Uterus (tissue), 4 donors: ENCODE measurements around the gene KIAA0513. TPM values are rescaled to one million over a fixed set of nuclear protein-coding genes. Genes with fewer than 3 reads are reported as not detected.
A peak's percentile ranks its signal among the peaks of the same experiment; 100 is the strongest.

Source experiments
- DNase-seq, 2 donors: peaks; one replicate each; pipeline ENCODE4 v3.0.0-alpha.2; 2019 to 2020
- H3K27ac ChIP-seq, 2 donors: fragments of 200-600 bp; sonication (generic); 1 replicate in 1 of 2; 2 replicates in 1 of 2; pipeline ENCODE4 v1.5.1; 2016 to 2018
- H3K27me3 ChIP-seq, 2 donors: fragments of 200-600 bp; sonication (generic); one replicate each; pipeline ENCODE4 v1.5.1; 2018 to 2019; ENCODE audit warnings: control low read depth in 1 of 2
- H3K36me3 ChIP-seq, 2 donors: fragments of 200-600 bp; sonication (generic); one replicate each; pipeline ENCODE4 v1.5.1; 2019; ENCODE audit warnings: control low read depth in 1 of 2
- H3K4me1 ChIP-seq, 2 donors: fragments of 200-600 bp; sonication (generic); one replicate each; pipeline ENCODE4 v1.5.1; 2018 to 2019; ENCODE audit warnings: control low read depth in 1 of 2
- H3K4me3 ChIP-seq, 2 donors: fragments of 200-600 bp; sonication (generic); 1 replicate in 1 of 2; 2 replicates in 1 of 2; pipeline ENCODE4 v1.5.1; 2018 to 2019; ENCODE audit warnings: mild to moderate bottlenecking in 1 of 2
- H3K9me3 ChIP-seq, 2 donors: fragments of 200-600 bp; sonication (generic); one replicate each; pipeline ENCODE4 v1.5.1; 2019; ENCODE audit warnings: control low read depth in 1 of 2
- POLR2A ChIP-seq, 2 donors: fragments of 450-650 bp; IDR thresholded peaks; one replicate each; pipeline ENCODE4 v1.6.1; 2016; ENCODE audit warnings: antibody characterized with exemption in 2 of 2, mild to moderate bottlenecking in 1 of 2, moderate library complexity in 1 of 2
- intact Hi-C: fragments of 100-400 bp; cut with DNase I; formaldehyde crosslinking; loops from one replicate; pipeline ENCODE4 v1.15.1; 2023; ENCODE audit warnings: low total_unique reads
- total RNA-seq, 4 donors: library from RNA; depleted of rRNA in 3 of 4; stranded (reverse); fragments of >200 nt in 3 of 4; gene quantifications; one replicate each; pipeline versions ENCODE4 v1.1.0 to v1.2.4, GENCODE V29; 2014 to 2023
- TF ChIP-seq, protein P1 (sequence below), 4 experiments: fragments of 200-600 bp in 2 of 4; fragments of 450-650 bp in 2 of 4; sonication (generic) in 2 of 4; IDR thresholded peaks; one replicate each; pipeline ENCODE4 v1.5.1; 2016 to 2019; ENCODE audit warnings: antibody characterized with exemption in 4 of 4, mild to moderate bottlenecking in 2 of 4, moderate library complexity in 1 of 4
- donor health status: DM: yes; HTN: yes; CAD: no.

The KIAA0513 gene
- total RNA-seq, 4 donors from 2014 or later: 4.7 to 17.3 (median 9.4) TPM

DNA sequence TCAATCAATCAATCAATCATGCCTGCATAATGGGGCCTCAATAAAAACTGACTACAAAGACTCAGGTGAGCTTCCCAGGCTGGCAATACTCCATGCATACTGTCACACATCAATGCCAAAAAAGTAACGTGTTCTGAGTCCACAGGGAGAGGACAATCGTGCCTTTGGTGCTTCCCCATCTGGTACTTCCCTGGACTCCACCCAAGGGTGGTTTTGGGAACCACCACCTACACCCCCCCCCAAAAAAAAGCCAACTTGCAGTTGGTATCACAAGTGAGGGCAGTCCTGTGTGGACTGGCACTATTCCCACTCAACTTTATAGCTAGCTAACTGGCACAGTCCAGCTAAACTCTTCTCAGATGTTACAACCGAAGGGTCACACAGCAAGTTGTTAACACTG, 19.3 kb upstream of the KIAA0513 start:
- H3K27ac ChIP-seq: peak overlapping the region in 1 of 2 donors; percentile 98
- H3K9me3 ChIP-seq: no peaks in the 10 kb centered on the region
- intact Hi-C loops: no loop called here
- H3K4me3 ChIP-seq: no peak overlapping the region
- DNase-seq: no peak
- TF ChIP-seq POLR2A (IDR thresholded peaks at IDR 0.05): no peak
- TF ChIP-seq, protein P1, sequence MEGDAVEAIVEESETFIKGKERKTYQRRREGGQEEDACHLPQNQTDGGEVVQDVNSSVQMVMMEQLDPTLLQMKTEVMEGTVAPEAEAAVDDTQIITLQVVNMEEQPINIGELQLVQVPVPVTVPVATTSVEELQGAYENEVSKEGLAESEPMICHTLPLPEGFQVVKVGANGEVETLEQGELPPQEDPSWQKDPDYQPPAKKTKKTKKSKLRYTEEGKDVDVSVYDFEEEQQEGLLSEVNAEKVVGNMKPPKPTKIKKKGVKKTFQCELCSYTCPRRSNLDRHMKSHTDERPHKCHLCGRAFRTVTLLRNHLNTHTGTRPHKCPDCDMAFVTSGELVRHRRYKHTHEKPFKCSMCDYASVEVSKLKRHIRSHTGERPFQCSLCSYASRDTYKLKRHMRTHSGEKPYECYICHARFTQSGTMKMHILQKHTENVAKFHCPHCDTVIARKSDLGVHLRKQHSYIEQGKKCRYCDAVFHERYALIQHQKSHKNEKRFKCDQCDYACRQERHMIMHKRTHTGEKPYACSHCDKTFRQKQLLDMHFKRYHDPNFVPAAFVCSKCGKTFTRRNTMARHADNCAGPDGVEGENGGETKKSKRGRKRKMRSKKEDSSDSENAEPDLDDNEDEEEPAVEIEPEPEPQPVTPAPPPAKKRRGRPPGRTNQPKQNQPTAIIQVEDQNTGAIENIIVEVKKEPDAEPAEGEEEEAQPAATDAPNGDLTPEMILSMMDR (IDR thresholded peaks at IDR 0.05): no peak
- peaks cover 9 to 32% of the 10 kb centered on the region in 2 donors for H3K4me1 ChIP-seq
- no peaks in the 10 kb centered on the region for H3K27me3 ChIP-seq
- H3K36me3 ChIP-seq: no peaks in the 10 kb centered on the region

GRCh38 chr16:85010446-85010930, 17.1 kb upstream of the KIAA0513 start:
- H3K36me3 ChIP-seq: no peaks in the 10 kb centered on the region
- peaks cover 9 to 20% of the 10 kb centered on the region in 2 donors for H3K4me1 ChIP-seq
- no peaks in the 10 kb centered on the region for H3K27me3 ChIP-seq
- no peak for TF ChIP-seq POLR2A (IDR thresholded peaks at IDR 0.05)
- no peak for DNase-seq
- peak overlapping the region; percentile 98 to 100 for H3K27ac ChIP-seq
- peak overlapping the region; percentile 79 to 95 for H3K4me3 ChIP-seq
- intact Hi-C loops: no loop called here
- H3K9me3 ChIP-seq: no peaks in the 10 kb centered on the region

- H3K9me3 ChIP-seq: no peaks in the 10 kb centered on the region
- DNase-seq: peak; percentile 83 to 87
- peak; percentile 80 to 93 for TF ChIP-seq POLR2A (IDR thresholded peaks at IDR 0.05)
- TF ChIP-seq, protein P1 (IDR thresholded peaks at IDR 0.05): peak in 2 of 4 experiments; percentile 25 to 37
- peak within 1 kb of the TSS; percentile 98 to 100 for H3K27ac ChIP-seq
- H3K36me3 ChIP-seq: no peaks in the 10 kb centered on the region
- intact Hi-C loops: no loop called here
- H3K4me1 ChIP-seq: peaks cover 3 to 16% of the 10 kb centered on the region in 2 donors
- peak within 1 kb of the TSS; percentile 79 to 95 for H3K4me3 ChIP-seq
- no peaks in the 10 kb centered on the region for H3K27me3 ChIP-seq
Measured at GRCh38 chr16:85010931-85011845, 16.4 kb upstream of the KIAA0513 start, which contains the start of gene ZDHHC7. Gene ZDHHC7, minus strand, starts transcription at chr16:85011535. Its CDS starts 20,917 bp downstream, at chr16:84990618.

- no peak for DNase-seq
- TF ChIP-seq, protein P1 (IDR thresholded peaks at IDR 0.05): no peak
- TF ChIP-seq POLR2A (IDR thresholded peaks at IDR 0.05): no peak
- Histone ChIP-seq H3K36me3 (no peaks in the 10 kb centered on the region), H3K4me1 (peaks cover 0 to 9% of the 10 kb centered on the region in 2 donors), H3K4me3 (peak overlapping the region; percentile 79 to 95), H3K27ac (peak overlapping the region; percentile 98 to 100), H3K27me3 (no peaks in the 10 kb centered on the region), H3K9me3 (no peaks in the 10 kb centered on the region)
- intact Hi-C loops: no loop called here
Measured at GRCh38 chr16:85011846-85012284, 15.7 kb upstream of the KIAA0513 start.

DNA sequence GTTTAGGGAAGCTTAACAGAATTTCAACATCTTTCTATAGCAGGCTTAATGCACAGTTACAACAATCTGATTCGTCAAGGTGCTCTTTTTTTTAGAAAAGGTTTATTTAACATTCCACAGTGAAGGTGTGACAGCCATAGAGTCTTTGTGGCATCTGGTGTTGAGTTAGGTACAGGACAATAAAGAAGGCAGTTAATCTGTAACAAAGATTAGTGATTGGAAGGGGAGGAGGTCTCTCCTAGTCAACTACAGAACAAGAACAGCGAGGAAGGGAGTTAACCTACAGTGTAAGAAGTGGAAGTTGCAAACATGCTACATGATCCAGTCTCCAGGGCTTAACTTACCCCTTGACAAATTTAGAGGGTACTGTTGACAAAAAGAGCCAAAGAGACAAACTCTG, 13.3 kb upstream of the KIAA0513 start:
- TF ChIP-seq, protein P1 (IDR thresholded peaks at IDR 0.05): no peak
- no peak for TF ChIP-seq POLR2A (IDR thresholded peaks at IDR 0.05)
- H3K4me1 ChIP-seq: peaks cover 0 to 9% of the 10 kb centered on the region in 2 donors
- intact Hi-C loops: no loop called here
- no peak overlapping the region for H3K27ac ChIP-seq
- no peak overlapping the region for H3K4me3 ChIP-seq
- no peaks in the 10 kb centered on the region for H3K9me3 ChIP-seq
- no peaks in the 10 kb centered on the region for H3K27me3 ChIP-seq
- no peak for DNase-seq
- H3K36me3 ChIP-seq: no peaks in the 10 kb centered on the region
